SK-N-SH (cell line): ENCODE data around the gene C16orf96. TPM values are rescaled to one million over a fixed set of nuclear protein-coding genes. Genes with fewer than 3 reads are reported as not detected.

Source experiments
- CTCF ChIA-PET: fragments of 300-600, 350-600 bp; formaldehyde crosslinking; extraction: SDS; loops from one replicate; lab custom pipeline; 2021; lab: Yijun Ruan, JAX
- POLR2A ChIA-PET: fragments of 350-600 bp; sonication (Branson Sonifier 250); formaldehyde crosslinking; extraction: SDS; loops from one replicate; lab custom pipeline; 2020; ENCODE audit warnings: antibody characterized with exemption, inconsistent platforms; lab: Yijun Ruan, JAX
- DNase-seq: peaks from one replicate; pipeline ENCODE4 v3.0.0; 2012
- H2AFZ ChIP-seq: fragments of 200-600 bp; sonication (generic); 2 replicates; pipeline ENCODE4 v1.8.1; 2016; ENCODE audit warnings: antibody characterized with exemption, mild to moderate bottlenecking, low read depth
- H3F3A ChIP-seq: fragments of 200-600 bp; sonication (generic); replicated peaks from 2 replicates; pipeline ENCODE3; 2016; ENCODE audit warnings: antibody characterized with exemption, mild to moderate bottlenecking; ENCODE audit not compliant: insufficient read depth
- H3K27ac ChIP-seq, 2 experiments: fragments of 200-500 bp in 1 of 2; fragments of 200-600 bp in 1 of 2; sonication (Bioruptor generic) in 1 of 2; sonication (generic), shearing (Covaris generic) in 1 of 2; 2 replicates each; pipeline versions ENCODE4 v1.5.1 to v1.6.1; 2014 to 2016; ENCODE audit warnings: low read depth in 2 of 2, inconsistent platforms in 1 of 2, low read length in 1 of 2, mild to moderate bottlenecking in 1 of 2, mixed read lengths in 1 of 2
- H3K27me3 ChIP-seq: fragments of 200-600 bp; sonication (generic), shearing (Covaris generic); 2 replicates; pipeline ENCODE4 v1.6.1; 2016; ENCODE audit warnings: mixed run types; ENCODE audit not compliant: insufficient read depth
- H3K36me3 ChIP-seq, 2 experiments: fragments of 200-500 bp in 1 of 2; fragments of 200-600 bp in 1 of 2; sonication (Bioruptor generic) in 1 of 2; sonication (generic) in 1 of 2; replicated peaks in 1 of 2; 2 replicates each; pipeline versions ENCODE3 to v1.5.1; 2014 to 2016; ENCODE audit warnings: low read length in 1 of 2, mild to moderate bottlenecking in 1 of 2; ENCODE audit not compliant: insufficient read depth in 2 of 2, control insufficient read depth in 1 of 2
- H3K4me1 ChIP-seq, 2 experiments: fragments of 200-500 bp in 1 of 2; fragments of 200-600 bp in 1 of 2; sonication (Bioruptor generic) in 1 of 2; sonication (generic), shearing (Covaris generic) in 1 of 2; 2 replicates each; pipeline versions ENCODE4 v1.5.1 to v1.6.1; 2014 to 2016; ENCODE audit warnings: low read depth in 1 of 2, low read length in 1 of 2, mixed run types in 1 of 2; ENCODE audit not compliant: insufficient read depth in 2 of 2, control insufficient read depth in 1 of 2
- H3K4me2 ChIP-seq: fragments of 200-600 bp; sonication (generic), shearing (Covaris generic); 2 replicates; pipeline ENCODE4 v1.6.1; 2017; ENCODE audit warnings: mixed run types
- H3K4me3 ChIP-seq, 2 experiments: fragments of 200-500 bp in 1 of 2; fragments of 200-600 bp in 1 of 2; sonication (Bioruptor generic) in 1 of 2; sonication (generic), shearing (Covaris generic) in 1 of 2; 2 replicates each; pipeline versions ENCODE4 v1.5.1 to v1.8.1; 2014 to 2016; ENCODE audit warnings: low read depth in 2 of 2, inconsistent platforms in 1 of 2, low read length in 1 of 2, mild to moderate bottlenecking in 1 of 2, mixed read lengths in 1 of 2, moderate library complexity in 1 of 2
- H3K79me2 ChIP-seq: fragments of 200-600 bp; sonication (generic); 2 replicates; pipeline ENCODE4 v1.8.1; 2017; ENCODE audit warnings: mild to moderate bottlenecking; ENCODE audit not compliant: insufficient read depth
- H3K9ac ChIP-seq: fragments of 200-600 bp; sonication (generic); 2 replicates; pipeline ENCODE4 v1.6.1; 2017; ENCODE audit warnings: mixed run types
- H3K9me2 ChIP-seq: fragments of 200-600 bp; sonication (generic); 2 replicates; pipeline ENCODE4 v1.6.1; 2017; ENCODE audit warnings: mixed run types
- H3K9me3 ChIP-seq: fragments of 200-600 bp; sonication (generic); 2 replicates; pipeline ENCODE4 v1.6.1; 2017; ENCODE audit warnings: mixed run types, mild to moderate bottlenecking, moderate library complexity
- H4K20me1 ChIP-seq: fragments of 200-600 bp; sonication (generic); 2 replicates; pipeline ENCODE4 v1.6.1; 2017; ENCODE audit warnings: mild to moderate bottlenecking, mixed run types; ENCODE audit not compliant: insufficient read depth
- ELF1 ChIP-seq: IDR thresholded peaks from 2 replicates; pipeline ENCODE4 v1.4.0; 2012
- EZH2phosphoT487 ChIP-seq: fragments of 200-600 bp; sonication (generic); IDR thresholded peaks from 2 replicates; pipeline ENCODE4 v1.6.1; 2017; ENCODE audit warnings: low read depth, mixed run types, mild to moderate bottlenecking, antibody characterized with exemption, moderate library complexity, borderline replicate concordance
- FOSL2 ChIP-seq: IDR thresholded peaks from 2 replicates; pipeline ENCODE4 v1.4.0; 2012; ENCODE audit warnings: low read depth, mild to moderate bottlenecking, moderate library complexity, borderline replicate concordance
- FOXM1 ChIP-seq: IDR thresholded peaks from 2 replicates; pipeline ENCODE4 v1.4.0; 2012; ENCODE audit warnings: low read depth, mild to moderate bottlenecking
- GABPA ChIP-seq: IDR thresholded peaks from 2 replicates; pipeline ENCODE4 v1.4.0; 2012; ENCODE audit warnings: low read depth, mild to moderate bottlenecking
- JUND ChIP-seq: IDR thresholded peaks from 2 replicates; pipeline ENCODE4 v1.4.0; 2012
- NFIC ChIP-seq: IDR thresholded peaks from 2 replicates; pipeline ENCODE4 v1.4.0; 2012; ENCODE audit warnings: borderline replicate concordance
- NRF1 ChIP-seq: IDR thresholded peaks from 2 replicates; pipeline ENCODE4 v1.6.1; 2012; ENCODE audit warnings: low read depth, mild to moderate bottlenecking, low read length
- POLR2AphosphoS5 ChIP-seq: IDR thresholded peaks from 2 replicates; pipeline ENCODE4 v1.6.1; 2012; ENCODE audit warnings: low read depth, low read length
- RAD21 ChIP-seq: IDR thresholded peaks from 2 replicates; pipeline ENCODE4 v1.6.1; 2012; ENCODE audit warnings: mild to moderate bottlenecking, low read length
- RXRA ChIP-seq: IDR thresholded peaks from 2 replicates; pipeline ENCODE4 v1.4.0; 2012; ENCODE audit warnings: low read depth, mild to moderate bottlenecking, borderline replicate concordance
- SIN3A ChIP-seq: IDR thresholded peaks from 2 replicates; pipeline ENCODE4 v1.6.1; 2012; ENCODE audit warnings: low read depth, mild to moderate bottlenecking, low read length, moderate library complexity, borderline replicate concordance
- TAF1 ChIP-seq: IDR thresholded peaks from 2 replicates; pipeline ENCODE4 v1.6.1; 2012; ENCODE audit warnings: low read depth, mild to moderate bottlenecking, low read length, moderate library complexity, borderline replicate concordance
- TEAD4 ChIP-seq: IDR thresholded peaks from 2 replicates; pipeline ENCODE4 v1.4.0; 2012; ENCODE audit warnings: mild to moderate bottlenecking, borderline replicate concordance; ENCODE audit not compliant: insufficient read depth
- YY1 ChIP-seq: IDR thresholded peaks from 2 replicates; pipeline ENCODE4 v1.4.0; 2012; ENCODE audit warnings: low read depth, mild to moderate bottlenecking
- WGBS: methylation state at CpG from one replicate; pipeline ENCODE4 v1.1.6; 2017; ENCODE audit warnings: low lambda C conversion rate; 5-methylcytosine and 5-hydroxymethylcytosine counted together
- polyA plus RNA-seq, 3 experiments: library from polyadenylated mRNA; depleted of rRNA; stranded (reverse); fragments of >200 nt; gene quantifications; 2 replicates each; pipeline ENCODE4 v1.2.3, GENCODE V29; 2012
- TF ChIP-seq, protein P1 (sequence below): IDR thresholded peaks from 2 replicates; pipeline ENCODE4; 2012
- TF ChIP-seq, protein P2 (sequence below): fragments of 150-350 bp; IDR thresholded peaks from 2 replicates; pipeline ENCODE4 v1.6.1; 2017; ENCODE audit warnings: antibody characterized with exemption, low read length, low read depth, borderline replicate concordance
- TF ChIP-seq, protein P3 (sequence below): IDR thresholded peaks from 2 replicates; pipeline ENCODE4 v1.6.1; 2012; ENCODE audit warnings: mild to moderate bottlenecking, low read depth, low read length, moderate library complexity
- TF ChIP-seq, protein P4 (sequence below): IDR thresholded peaks from 2 replicates; pipeline ENCODE4 v1.4.0; 2012; ENCODE audit warnings: low read depth

The C16orf96 gene
- polyA plus RNA-seq, 1 of the 3 experiments (the other 2 are of a cell fraction), result 0.05 TPM

DNA sequence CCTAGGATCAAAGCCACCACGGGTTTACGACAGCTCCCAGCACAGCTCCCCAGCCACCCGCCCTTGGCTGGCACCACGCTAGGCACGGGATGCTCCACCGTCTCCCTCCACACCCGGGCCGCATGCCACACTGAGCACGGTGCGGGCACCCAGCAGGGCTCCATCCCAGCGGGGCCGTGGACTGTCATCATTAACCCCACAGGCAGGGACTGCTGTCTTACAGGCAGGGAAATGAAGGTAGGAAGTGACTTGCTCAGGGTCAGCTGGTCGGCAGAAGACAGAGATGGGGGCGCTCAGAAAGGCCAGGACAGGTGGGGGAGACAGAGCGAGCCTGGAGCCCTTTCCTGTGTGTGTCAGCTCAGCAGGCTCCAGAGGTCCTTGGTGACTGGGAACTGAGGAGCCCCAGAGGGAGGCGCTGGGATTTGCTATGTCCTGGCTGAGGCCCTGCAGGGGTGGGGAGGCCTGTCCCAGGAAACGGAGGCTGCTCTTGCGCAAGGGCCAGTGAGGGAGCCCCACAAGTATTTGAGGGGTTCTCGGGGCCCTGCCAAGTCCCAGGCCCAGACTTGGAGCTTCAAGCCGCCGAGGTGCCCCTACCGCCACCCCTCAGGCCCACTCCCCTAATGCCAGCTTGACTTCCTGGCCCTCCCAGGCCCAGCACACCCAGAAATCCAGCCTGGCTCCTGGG, 55.3 kb downstream of the C16orf96 start:
- DNase-seq, result peak; percentile 38
- Histone ChIP-seq H4K20me1 (peaks cover 40% of the 10 kb centered on the region), H3K4me3 (no peak overlapping the region), H3K79me2 (peaks cover 42% of the 10 kb centered on the region), H3K4me1 (peaks cover 8 to 27% of the 10 kb centered on the region in 2 experiments; a peak in 1 of 4 replicates), H3K9ac (no peak overlapping the region), H3K27ac (no peak overlapping the region), H2AFZ (no peak overlapping the region), H3K4me2 (no peak overlapping the region), H3K9me3 (no peaks in the 10 kb centered on the region), H3K27me3 (no peaks in the 10 kb centered on the region), H3K36me3 (peaks cover 0 to 16% of the 10 kb centered on the region in 2 experiments), H3K9me2 (no peaks in the 10 kb centered on the region), H3F3A (peaks cover 5% of the 10 kb centered on the region)
- POLR2A ChIA-PET, result no interaction called here
- CTCF ChIA-PET, result interaction anchor here (0.8 kb wide), 1 partner anchor 13 kb away, joined by 3 read pairs; the partner anchor contains the start of gene MGRN1
- TF ChIP-seq ELF1 (no peak), YY1 (no peak), TEAD4 (no peak), EZH2phosphoT487 (no peak), POLR2AphosphoS5 (no peak), RXRA (no peak), FOSL2 (no peak), JUND (no peak), FOXM1 (no peak), GABPA (no peak), TAF1 (no peak), SIN3A (no peak), NFIC (no peak), NRF1 (no peak), RAD21 (no peak)
- TF ChIP-seq, protein P1, sequence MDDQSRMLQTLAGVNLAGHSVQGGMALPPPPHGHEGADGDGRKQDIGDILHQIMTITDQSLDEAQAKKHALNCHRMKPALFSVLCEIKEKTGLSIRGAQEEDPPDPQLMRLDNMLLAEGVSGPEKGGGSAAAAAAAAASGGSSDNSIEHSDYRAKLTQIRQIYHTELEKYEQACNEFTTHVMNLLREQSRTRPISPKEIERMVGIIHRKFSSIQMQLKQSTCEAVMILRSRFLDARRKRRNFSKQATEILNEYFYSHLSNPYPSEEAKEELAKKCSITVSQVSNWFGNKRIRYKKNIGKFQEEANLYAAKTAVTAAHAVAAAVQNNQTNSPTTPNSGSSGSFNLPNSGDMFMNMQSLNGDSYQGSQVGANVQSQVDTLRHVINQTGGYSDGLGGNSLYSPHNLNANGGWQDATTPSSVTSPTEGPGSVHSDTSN, result no peak
- TF ChIP-seq, protein P2, sequence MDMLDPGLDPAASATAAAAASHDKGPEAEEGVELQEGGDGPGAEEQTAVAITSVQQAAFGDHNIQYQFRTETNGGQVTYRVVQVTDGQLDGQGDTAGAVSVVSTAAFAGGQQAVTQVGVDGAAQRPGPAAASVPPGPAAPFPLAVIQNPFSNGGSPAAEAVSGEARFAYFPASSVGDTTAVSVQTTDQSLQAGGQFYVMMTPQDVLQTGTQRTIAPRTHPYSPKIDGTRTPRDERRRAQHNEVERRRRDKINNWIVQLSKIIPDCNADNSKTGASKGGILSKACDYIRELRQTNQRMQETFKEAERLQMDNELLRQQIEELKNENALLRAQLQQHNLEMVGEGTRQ, result no peak
- TF ChIP-seq, protein P3, sequence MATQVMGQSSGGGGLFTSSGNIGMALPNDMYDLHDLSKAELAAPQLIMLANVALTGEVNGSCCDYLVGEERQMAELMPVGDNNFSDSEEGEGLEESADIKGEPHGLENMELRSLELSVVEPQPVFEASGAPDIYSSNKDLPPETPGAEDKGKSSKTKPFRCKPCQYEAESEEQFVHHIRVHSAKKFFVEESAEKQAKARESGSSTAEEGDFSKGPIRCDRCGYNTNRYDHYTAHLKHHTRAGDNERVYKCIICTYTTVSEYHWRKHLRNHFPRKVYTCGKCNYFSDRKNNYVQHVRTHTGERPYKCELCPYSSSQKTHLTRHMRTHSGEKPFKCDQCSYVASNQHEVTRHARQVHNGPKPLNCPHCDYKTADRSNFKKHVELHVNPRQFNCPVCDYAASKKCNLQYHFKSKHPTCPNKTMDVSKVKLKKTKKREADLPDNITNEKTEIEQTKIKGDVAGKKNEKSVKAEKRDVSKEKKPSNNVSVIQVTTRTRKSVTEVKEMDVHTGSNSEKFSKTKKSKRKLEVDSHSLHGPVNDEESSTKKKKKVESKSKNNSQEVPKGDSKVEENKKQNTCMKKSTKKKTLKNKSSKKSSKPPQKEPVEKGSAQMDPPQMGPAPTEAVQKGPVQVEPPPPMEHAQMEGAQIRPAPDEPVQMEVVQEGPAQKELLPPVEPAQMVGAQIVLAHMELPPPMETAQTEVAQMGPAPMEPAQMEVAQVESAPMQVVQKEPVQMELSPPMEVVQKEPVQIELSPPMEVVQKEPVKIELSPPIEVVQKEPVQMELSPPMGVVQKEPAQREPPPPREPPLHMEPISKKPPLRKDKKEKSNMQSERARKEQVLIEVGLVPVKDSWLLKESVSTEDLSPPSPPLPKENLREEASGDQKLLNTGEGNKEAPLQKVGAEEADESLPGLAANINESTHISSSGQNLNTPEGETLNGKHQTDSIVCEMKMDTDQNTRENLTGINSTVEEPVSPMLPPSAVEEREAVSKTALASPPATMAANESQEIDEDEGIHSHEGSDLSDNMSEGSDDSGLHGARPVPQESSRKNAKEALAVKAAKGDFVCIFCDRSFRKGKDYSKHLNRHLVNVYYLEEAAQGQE, result no peak
- TF ChIP-seq, protein P4, sequence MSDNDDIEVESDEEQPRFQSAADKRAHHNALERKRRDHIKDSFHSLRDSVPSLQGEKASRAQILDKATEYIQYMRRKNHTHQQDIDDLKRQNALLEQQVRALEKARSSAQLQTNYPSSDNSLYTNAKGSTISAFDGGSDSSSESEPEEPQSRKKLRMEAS, result no peak
- WGBS, result 97% methylated on average over 17 of the region's 22 CpGs
